Liver (tissue), 3 donors: ENCODE measurements around the gene TCEA3.

Experiments used
- ATF3 ChIP-seq: IDR thresholded peaks from 2 replicates; pipeline ENCODE4 v1.6.1; 2016; ENCODE audit warnings: antibody characterized with exemption
- EGR1 ChIP-seq, 2 donors: IDR thresholded peaks; 2 replicates each; pipeline ENCODE4 v1.6.1; 2016 to 2018; ENCODE audit warnings: antibody characterized with exemption in 2 of 2, low read depth in 2 of 2
- FOXA1 ChIP-seq: IDR thresholded peaks from 2 replicates; pipeline ENCODE4 v1.6.1; 2016; ENCODE audit warnings: antibody characterized with exemption
- GABPA ChIP-seq, 2 donors: IDR thresholded peaks in 1 of 2; conservative IDR thresholded peaks in 1 of 2; 2 replicates each; pipeline ENCODE4 v1.6.1; 2016; ENCODE audit warnings: antibody characterized with exemption in 2 of 2, mild to moderate bottlenecking in 1 of 2, moderate library complexity in 1 of 2
- HNF4G ChIP-seq: IDR thresholded peaks from 2 replicates; pipeline ENCODE4 v1.6.1; 2016; ENCODE audit warnings: antibody characterized with exemption
- JUND ChIP-seq, 2 donors: IDR thresholded peaks; 2 replicates each; pipeline ENCODE4 v1.6.1; 2016; ENCODE audit warnings: antibody characterized with exemption in 2 of 2
- RAD21 ChIP-seq, 2 donors: IDR thresholded peaks; 2 replicates each; pipeline ENCODE4 v1.6.1; 2016; ENCODE audit warnings: antibody characterized with exemption in 2 of 2, mild to moderate bottlenecking in 2 of 2
- REST ChIP-seq: IDR thresholded peaks from 2 replicates; pipeline ENCODE4 v1.6.1; 2016; ENCODE audit warnings: antibody characterized with exemption, mild to moderate bottlenecking
- SP1 ChIP-seq: IDR thresholded peaks from 2 replicates; pipeline ENCODE4 v1.6.1; 2018; ENCODE audit warnings: antibody characterized with exemption, mild to moderate bottlenecking
- TAF1 ChIP-seq: conservative IDR thresholded peaks from 2 replicates; pipeline ENCODE4 v1.6.1; 2016; ENCODE audit warnings: antibody characterized with exemption, mild to moderate bottlenecking
- YY1 ChIP-seq: IDR thresholded peaks from 2 replicates; pipeline ENCODE4 v1.6.1; 2016; ENCODE audit warnings: antibody characterized with exemption, mild to moderate bottlenecking
- ZBTB33 ChIP-seq: IDR thresholded peaks from 2 replicates; pipeline ENCODE4 v1.6.1; 2016; ENCODE audit warnings: antibody characterized with exemption
- TF ChIP-seq, protein P1 (sequence below): fragments of 150-350 bp; IDR thresholded peaks from 2 replicates; pipeline ENCODE4 v1.5.1; 2017; ENCODE audit warnings: improper control_type of control experiment, low read depth, low read length; ENCODE audit not compliant: missing input control
- TF ChIP-seq, protein P2 (sequence below): IDR thresholded peaks from 2 replicates; pipeline ENCODE4 v1.6.1; 2016; ENCODE audit warnings: antibody characterized with exemption
- donor health status: healthy.
- donor health status: healthy.

DNA sequence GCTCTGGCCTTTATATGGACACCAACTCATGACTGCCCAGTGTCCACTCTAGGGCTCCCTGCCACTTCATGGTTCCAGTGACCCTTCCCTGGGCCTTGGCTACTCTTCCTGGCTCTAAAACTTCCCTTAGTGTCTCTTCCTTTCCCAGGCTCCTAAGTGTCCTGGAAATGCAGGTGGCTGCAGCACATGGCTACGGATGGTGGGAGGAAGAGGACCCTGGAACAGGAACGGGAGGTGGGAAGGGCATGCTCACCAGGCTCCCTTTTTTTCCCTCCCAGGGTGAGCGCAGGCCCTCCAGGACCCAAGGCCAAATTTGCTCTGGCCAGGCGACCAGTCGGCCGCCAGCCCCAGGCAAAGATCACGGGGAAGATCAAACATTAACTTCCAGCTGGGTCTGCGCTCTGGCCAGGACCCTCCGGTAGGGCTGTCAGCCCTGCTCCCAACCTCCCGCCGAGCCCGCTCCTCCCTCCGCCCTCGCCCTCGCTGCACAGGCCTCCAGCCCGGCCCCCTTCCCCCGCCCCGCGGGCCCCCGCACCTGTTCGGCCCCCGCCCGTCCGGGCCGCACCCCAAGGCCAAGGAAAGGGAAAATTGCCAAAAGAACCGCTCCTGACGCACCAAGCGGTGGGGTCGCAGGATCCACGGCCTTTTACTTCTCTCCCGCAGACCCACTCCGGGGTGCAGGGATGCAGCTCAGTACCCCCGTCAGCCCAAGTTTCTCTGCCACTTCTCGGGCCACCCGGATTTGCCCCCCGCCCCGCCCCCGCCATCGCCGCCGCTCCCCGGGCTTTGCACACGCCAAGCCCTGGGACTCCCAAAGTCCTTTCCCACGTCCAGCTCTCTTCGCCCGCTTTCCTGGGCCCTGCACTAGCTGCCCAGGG, 894 bp downstream of the TCEA3 start:
- TF ChIP-seq, protein P1, sequence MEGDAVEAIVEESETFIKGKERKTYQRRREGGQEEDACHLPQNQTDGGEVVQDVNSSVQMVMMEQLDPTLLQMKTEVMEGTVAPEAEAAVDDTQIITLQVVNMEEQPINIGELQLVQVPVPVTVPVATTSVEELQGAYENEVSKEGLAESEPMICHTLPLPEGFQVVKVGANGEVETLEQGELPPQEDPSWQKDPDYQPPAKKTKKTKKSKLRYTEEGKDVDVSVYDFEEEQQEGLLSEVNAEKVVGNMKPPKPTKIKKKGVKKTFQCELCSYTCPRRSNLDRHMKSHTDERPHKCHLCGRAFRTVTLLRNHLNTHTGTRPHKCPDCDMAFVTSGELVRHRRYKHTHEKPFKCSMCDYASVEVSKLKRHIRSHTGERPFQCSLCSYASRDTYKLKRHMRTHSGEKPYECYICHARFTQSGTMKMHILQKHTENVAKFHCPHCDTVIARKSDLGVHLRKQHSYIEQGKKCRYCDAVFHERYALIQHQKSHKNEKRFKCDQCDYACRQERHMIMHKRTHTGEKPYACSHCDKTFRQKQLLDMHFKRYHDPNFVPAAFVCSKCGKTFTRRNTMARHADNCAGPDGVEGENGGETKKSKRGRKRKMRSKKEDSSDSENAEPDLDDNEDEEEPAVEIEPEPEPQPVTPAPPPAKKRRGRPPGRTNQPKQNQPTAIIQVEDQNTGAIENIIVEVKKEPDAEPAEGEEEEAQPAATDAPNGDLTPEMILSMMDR, result no peak
- TF ChIP-seq, protein P2, sequence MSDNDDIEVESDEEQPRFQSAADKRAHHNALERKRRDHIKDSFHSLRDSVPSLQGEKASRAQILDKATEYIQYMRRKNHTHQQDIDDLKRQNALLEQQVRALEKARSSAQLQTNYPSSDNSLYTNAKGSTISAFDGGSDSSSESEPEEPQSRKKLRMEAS, result peak; percentile 91
- TF ChIP-seq ZBTB33 (no peak), EGR1 (IDR thresholded peaks at IDR 0.05; ENCODE audit: low read depth in 2 of 2) (no peak), FOXA1 (no peak), ATF3 (no peak), REST (peak; percentile 92), YY1 (peak; percentile 44), SP1 (peak; percentile 63), RAD21 (IDR thresholded peaks at IDR 0.05) (peak; percentile 17 to 20), JUND (IDR thresholded peaks at IDR 0.05) (peak in 1 of 2 donors; percentile 26), GABPA (IDR thresholded peaks at IDR 0.05 in 1 of 2, conservative IDR thresholded peaks at IDR 0.05 in 1 of 2) (no peak), TAF1 (peak; percentile 97), HNF4G (no peak)
